ENCODE measurements around the gene MRAS.

Gene MRAS

DNA sequence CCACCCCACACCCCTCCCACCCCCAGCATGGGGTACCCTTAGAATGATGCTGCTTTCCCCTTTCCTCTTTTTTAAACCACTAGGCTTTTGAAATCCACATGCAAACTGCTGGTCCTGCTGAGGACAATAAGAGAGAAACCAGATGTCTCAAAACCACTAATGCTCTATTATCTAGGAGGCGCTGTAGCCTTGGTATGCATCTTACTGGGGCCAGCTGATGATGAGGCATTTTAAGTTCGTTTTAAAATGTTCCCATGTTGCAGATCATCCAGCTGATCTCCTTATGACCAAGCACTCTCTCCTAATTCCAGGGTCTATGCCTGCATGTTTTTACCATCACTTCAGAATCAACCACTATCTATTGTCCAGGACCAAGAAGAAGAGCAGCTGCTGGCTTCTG, 20.0 kb upstream of the MRAS start:
- no peaks in the 10 kb centered on the region for H3K36me3 ChIP-seq (ENCODE audit: control insufficient read depth, insufficient read depth, low read length)
- H3K9me3 ChIP-seq (ENCODE audit: control insufficient read depth, low read length): no peaks in the 10 kb centered on the region
- H3K4me3 ChIP-seq (ENCODE audit: low read length): no peak overlapping the region
- H3K27me3 ChIP-seq (ENCODE audit: control insufficient read depth, insufficient read depth, low read length): no peaks in the 10 kb centered on the region
- no peaks in the 10 kb centered on the region for H3K4me1 ChIP-seq (ENCODE audit: control insufficient read depth, insufficient read depth, low read length)
- no peak overlapping the region for H3K9ac ChIP-seq (ENCODE audit: low read length)

DNA sequence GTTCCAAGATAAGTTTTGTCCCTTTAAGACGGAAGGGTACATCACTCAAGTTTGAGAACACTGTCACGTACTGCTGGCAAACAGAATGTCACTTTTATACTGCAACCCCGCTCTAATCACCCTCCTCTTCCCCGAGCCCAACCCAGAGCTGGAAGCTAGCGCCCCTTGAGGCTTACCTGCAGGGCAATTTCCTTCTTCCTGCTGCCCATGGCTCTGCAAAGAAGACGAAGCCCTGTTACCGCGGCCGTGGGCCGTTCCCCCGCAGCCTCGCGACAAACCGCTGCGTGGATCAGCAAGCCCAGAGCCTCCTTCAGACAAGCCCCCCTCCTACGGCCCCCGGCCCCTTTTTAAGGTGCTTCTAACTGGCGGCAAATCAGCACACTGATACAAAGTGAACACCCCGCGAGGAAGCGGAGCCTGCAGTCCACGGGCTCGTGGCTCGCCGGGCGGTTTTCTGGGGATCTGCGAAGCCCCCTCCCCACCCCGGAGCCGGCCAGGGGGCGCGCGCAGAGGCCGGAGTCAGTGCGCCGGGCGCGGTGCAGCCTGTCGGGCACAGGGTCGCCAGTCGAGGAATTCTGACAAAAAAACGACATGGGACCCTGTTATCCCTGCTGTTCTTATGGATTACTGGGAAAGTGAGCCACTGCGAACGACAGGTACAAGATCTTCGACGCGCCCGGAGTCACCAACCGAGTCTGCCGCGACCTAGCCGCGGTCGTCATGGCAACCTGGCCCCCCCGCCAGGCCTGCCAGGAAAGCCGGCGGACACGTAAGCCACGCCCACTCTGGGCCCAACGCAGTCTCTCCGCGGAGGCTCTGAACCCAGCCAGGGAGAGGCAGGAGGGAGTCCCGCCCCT, 19.0 kb upstream of the MRAS start, which contains the start of gene NME9:
TSS of gene NME9 (minus strand) at position 725 of the 857 bp plus-strand sequence. CDS start at position 209, 516 bp downstream.
- Histone ChIP-seq H3K9ac (ENCODE audit: low read length) (peak within 1 kb of the TSS; percentile 53), H3K27me3 (ENCODE audit: control insufficient read depth, insufficient read depth, low read length) (no peaks in the 10 kb centered on the region), H3K4me3 (ENCODE audit: low read length) (peak within 1 kb of the TSS; percentile 23), H3K36me3 (ENCODE audit: control insufficient read depth, insufficient read depth, low read length) (no peaks in the 10 kb centered on the region), H3K9me3 (ENCODE audit: control insufficient read depth, low read length) (no peaks in the 10 kb centered on the region), H3K4me1 (ENCODE audit: control insufficient read depth, insufficient read depth, low read length) (no peaks in the 10 kb centered on the region)

DNA sequence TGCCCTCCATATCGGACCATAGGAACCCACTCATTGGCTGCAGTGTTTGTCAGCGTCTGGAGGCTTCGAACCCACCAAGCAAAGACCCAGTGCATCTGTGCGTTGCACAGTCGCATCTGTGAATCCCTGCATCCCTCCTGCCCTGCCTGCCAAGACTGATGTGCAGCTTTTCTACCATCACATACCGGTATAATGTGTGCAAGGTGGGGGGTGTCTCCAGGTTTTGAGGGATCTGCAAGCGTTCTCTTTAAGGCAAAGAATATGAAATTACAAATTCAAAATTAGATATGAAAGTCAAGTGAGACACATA, 18.4 kb upstream of the MRAS start:
- no peaks in the 10 kb centered on the region for H3K27me3 ChIP-seq (ENCODE audit: control insufficient read depth, insufficient read depth, low read length)
- H3K9me3 ChIP-seq (ENCODE audit: control insufficient read depth, low read length): no peaks in the 10 kb centered on the region
- peak overlapping the region; percentile 23 for H3K4me3 ChIP-seq (ENCODE audit: low read length)
- no peak overlapping the region for H3K9ac ChIP-seq (ENCODE audit: low read length)
- H3K36me3 ChIP-seq (ENCODE audit: control insufficient read depth, insufficient read depth, low read length): no peaks in the 10 kb centered on the region
- no peaks in the 10 kb centered on the region for H3K4me1 ChIP-seq (ENCODE audit: control insufficient read depth, insufficient read depth, low read length)

DNA sequence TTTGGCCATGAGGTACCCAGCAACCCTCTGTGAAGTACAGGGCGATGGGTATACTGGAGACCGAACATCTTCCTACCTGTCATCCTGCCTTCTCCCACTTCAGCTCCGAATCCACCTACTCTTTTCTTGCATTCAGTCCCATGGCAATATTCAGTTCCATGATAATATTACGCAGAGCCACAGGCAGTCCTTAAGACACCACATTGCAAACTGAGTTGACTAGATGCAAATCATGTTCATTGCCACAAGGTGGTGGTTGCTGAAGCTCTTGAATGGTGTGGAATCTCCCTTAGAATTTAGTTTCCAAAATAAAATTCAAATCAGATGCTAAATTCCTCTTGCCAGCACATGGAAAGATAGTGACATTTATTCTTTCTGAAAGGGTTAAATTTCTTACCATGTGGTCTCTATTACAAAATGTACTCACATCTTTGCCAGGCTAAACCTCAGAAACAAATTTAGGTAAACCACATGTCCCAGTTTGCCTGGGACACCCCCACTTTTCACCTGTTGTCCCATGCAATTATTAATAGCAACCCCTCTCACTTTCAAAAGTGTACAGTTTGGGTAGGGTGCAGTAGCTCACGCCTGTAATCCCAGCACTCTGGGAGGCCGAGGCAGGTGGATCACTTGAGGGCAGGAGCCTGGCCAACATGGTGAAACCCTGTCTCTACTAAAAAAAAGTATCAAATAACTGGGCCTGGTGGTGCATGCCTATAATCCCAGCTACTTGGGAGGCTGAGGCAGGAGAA, 17.1 kb upstream of the MRAS start:
- H3K9me3 ChIP-seq (ENCODE audit: control insufficient read depth, low read length): no peaks in the 10 kb centered on the region
- H3K4me1 ChIP-seq (ENCODE audit: control insufficient read depth, insufficient read depth, low read length): no peaks in the 10 kb centered on the region
- H3K27me3 ChIP-seq (ENCODE audit: control insufficient read depth, insufficient read depth, low read length): no peaks in the 10 kb centered on the region
- H3K36me3 ChIP-seq (ENCODE audit: control insufficient read depth, insufficient read depth, low read length): no peaks in the 10 kb centered on the region
- H3K9ac ChIP-seq (ENCODE audit: low read length): no peak overlapping the region
- no peak overlapping the region for H3K4me3 ChIP-seq (ENCODE audit: low read length)

DNA sequence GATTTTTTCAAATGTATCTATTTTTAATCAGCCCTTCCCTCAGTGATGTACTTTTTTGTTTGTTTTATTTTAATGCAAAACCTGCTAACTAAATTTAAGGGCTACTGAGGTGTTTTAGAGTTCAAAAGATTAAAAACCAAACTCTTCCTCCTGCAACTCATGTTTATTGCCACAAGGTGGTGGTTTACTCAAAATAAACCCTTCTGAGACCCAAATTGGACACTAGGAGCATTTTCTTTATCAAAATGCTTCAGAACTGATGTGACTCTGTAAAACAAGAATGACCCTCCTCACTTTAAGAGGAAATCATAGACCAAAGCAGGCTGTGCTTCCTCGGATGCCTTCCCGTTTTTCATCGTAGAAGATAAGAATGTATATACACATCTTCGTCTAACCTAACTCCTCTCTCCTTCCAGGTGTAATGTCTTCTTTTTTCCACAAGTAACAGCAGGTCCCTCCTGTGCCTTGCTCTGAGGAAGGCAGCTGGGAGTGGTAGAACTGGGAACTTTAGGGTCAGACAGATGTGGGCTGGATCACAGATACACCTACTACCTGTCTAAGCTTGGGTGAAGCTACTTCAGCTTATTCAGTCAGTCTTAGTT, 15.8 kb upstream of the MRAS start:
- no peak overlapping the region for H3K4me3 ChIP-seq (ENCODE audit: low read length)
- H3K4me1 ChIP-seq (ENCODE audit: control insufficient read depth, insufficient read depth, low read length): no peaks in the 10 kb centered on the region
- H3K9ac ChIP-seq (ENCODE audit: low read length): no peak overlapping the region
- no peaks in the 10 kb centered on the region for H3K27me3 ChIP-seq (ENCODE audit: control insufficient read depth, insufficient read depth, low read length)
- no peaks in the 10 kb centered on the region for H3K36me3 ChIP-seq (ENCODE audit: control insufficient read depth, insufficient read depth, low read length)
- no peaks in the 10 kb centered on the region for H3K9me3 ChIP-seq (ENCODE audit: control insufficient read depth, low read length)

DNA sequence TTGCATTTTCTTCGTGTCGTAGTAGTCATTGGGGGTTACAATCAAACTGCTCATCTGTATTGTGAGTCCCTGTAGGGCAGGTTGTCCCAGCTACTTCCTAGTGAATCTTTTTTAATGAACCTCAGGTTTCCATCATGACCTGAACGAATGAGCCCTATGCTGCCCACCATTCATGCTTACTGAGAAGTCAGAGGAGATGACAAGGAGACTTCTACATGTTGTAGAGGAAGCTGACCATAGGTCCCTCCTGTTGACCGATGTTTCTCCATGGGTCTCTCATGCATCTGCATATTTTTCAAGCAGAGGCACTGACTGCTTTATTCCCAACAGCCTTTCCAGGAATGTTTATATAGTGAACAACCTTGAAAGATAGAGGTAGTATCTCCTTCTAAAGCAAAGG, 13.8 kb upstream of the MRAS start:
- H3K4me3 ChIP-seq (ENCODE audit: low read length): no peak overlapping the region
- no peaks in the 10 kb centered on the region for H3K4me1 ChIP-seq (ENCODE audit: control insufficient read depth, insufficient read depth, low read length)
- H3K36me3 ChIP-seq (ENCODE audit: control insufficient read depth, insufficient read depth, low read length): no peaks in the 10 kb centered on the region
- H3K27me3 ChIP-seq (ENCODE audit: control insufficient read depth, insufficient read depth, low read length): no peaks in the 10 kb centered on the region
- no peak overlapping the region for H3K9ac ChIP-seq (ENCODE audit: low read length)
- no peaks in the 10 kb centered on the region for H3K9me3 ChIP-seq (ENCODE audit: control insufficient read depth, low read length)

DNA sequence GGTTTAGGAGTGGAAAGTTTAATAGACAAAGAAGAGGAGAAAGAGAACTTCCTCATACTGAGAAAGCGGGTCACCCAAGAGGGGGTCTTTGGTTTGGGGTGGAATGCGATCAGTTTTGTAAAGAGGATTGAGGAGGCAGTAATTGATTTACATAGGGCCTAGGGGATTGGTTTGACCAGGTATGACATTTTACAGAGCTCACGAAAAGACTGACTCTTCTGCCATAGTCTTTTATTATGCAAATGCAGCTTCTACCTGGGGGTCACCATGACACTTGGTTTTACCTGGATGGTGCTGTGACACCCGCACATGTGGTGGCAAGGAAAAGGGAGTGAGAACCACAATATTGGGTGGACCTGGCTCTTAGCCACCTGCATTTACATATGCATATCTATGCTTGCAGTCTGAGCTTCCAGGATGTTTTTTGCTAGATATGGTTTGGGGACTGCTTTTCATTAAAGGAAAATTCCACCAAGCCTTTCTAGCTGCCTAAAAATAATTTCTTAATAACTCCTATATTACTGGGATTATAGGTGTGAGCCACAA, 11.9 kb upstream of the MRAS start:
- H3K4me3 ChIP-seq (ENCODE audit: low read length): no peak overlapping the region
- no peaks in the 10 kb centered on the region for H3K9me3 ChIP-seq (ENCODE audit: control insufficient read depth, low read length)
- no peak overlapping the region for H3K9ac ChIP-seq (ENCODE audit: low read length)
- no peaks in the 10 kb centered on the region for H3K27me3 ChIP-seq (ENCODE audit: control insufficient read depth, insufficient read depth, low read length)
- no peaks in the 10 kb centered on the region for H3K36me3 ChIP-seq (ENCODE audit: control insufficient read depth, insufficient read depth, low read length)
- H3K4me1 ChIP-seq (ENCODE audit: control insufficient read depth, insufficient read depth, low read length): no peaks in the 10 kb centered on the region

DNA sequence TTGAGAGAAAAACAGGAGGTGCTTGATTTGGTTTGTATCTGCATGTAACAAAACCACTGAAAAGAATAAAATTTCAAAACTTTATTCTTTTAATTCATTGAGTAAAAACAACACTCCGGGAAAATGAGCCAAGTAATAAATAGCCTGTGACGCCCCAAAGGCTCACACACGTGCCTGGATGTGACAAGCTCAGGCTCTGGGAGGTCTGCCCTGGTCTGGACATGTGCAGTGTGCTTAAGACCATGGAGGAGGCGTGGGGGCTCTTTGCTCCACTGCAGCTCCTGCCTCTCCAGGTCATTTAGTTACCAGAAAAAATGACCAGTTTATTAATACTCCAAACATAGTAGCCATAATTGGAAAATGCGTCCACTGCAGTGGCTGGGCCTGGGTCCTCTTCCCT, 10.1 kb upstream of the MRAS start:
- H3K27me3 ChIP-seq (ENCODE audit: control insufficient read depth, insufficient read depth, low read length): no peaks in the 10 kb centered on the region
- H3K9ac ChIP-seq (ENCODE audit: low read length): no peak overlapping the region
- H3K4me1 ChIP-seq (ENCODE audit: control insufficient read depth, insufficient read depth, low read length): no peaks in the 10 kb centered on the region
- H3K4me3 ChIP-seq (ENCODE audit: low read length): no peak overlapping the region
- H3K36me3 ChIP-seq (ENCODE audit: control insufficient read depth, insufficient read depth, low read length): no peaks in the 10 kb centered on the region
- H3K9me3 ChIP-seq (ENCODE audit: control insufficient read depth, low read length): no peaks in the 10 kb centered on the region

DNA sequence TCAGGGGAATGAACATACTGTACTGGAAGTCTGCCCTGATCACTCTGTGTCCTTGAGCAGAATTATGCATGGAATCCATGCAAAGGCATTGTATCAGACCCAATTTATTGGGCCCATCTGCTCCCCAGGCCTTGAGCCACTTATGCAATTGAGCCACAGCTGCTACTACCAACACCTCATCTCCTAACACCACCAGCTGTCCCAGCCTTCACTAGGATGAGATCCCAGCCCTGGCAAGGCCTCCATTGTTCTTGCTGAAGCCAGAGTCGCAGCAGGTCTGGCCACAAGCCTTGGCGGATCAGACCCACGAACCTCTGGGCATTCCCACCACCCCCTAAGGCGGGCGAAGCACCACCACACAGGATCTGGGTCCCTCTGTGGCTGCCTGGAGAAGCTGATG, 9.6 kb upstream of the MRAS start:
- H3K4me1 ChIP-seq (ENCODE audit: control insufficient read depth, insufficient read depth, low read length): no peaks in the 10 kb centered on the region
- H3K27me3 ChIP-seq (ENCODE audit: control insufficient read depth, insufficient read depth, low read length): no peaks in the 10 kb centered on the region
- no peak overlapping the region for H3K4me3 ChIP-seq (ENCODE audit: low read length)
- no peak overlapping the region for H3K9ac ChIP-seq (ENCODE audit: low read length)
- no peaks in the 10 kb centered on the region for H3K9me3 ChIP-seq (ENCODE audit: control insufficient read depth, low read length)
- H3K36me3 ChIP-seq (ENCODE audit: control insufficient read depth, insufficient read depth, low read length): no peaks in the 10 kb centered on the region

DNA sequence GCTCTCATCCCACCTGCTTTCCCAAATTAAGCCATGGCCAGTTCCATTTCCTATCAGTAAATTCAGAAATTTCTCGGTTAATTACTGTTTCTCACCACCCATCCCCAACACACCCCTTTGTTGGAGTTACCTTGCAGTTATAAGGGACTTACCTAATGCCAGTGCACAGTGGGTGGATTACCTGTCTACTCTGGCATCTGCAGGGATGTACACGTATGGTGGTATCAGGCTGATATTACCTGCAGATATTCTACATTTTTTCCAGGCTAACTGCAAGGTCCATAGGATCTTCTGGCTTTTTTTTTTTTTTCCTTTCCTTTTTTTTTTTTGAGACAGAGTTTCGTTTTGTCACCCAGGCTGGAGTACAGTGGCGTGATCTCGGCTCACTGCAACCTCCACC, 7.9 kb upstream of the MRAS start:
- Histone ChIP-seq H3K4me1 (ENCODE audit: control insufficient read depth, insufficient read depth, low read length) (no peaks in the 10 kb centered on the region), H3K27me3 (ENCODE audit: control insufficient read depth, insufficient read depth, low read length) (no peaks in the 10 kb centered on the region)

DNA sequence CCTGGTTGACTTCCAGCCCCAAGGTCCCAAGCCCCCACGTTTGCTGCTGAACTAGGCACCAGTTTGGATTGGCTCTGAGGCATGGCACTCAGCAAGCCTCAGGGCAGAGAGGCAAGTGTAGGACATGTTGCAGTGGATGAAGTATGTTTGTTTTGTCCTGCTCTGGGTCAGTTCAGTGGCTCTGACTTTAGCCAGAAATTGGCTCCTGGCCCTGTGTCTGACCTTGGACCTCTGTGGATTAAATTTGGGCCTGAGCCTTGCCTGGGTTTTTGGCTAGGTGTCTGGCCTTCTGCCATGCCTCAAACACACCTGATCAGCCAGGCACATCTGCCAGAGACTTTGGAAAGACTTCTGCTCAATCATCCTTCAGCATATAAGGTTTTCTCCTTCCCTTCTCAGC, 3.6 kb upstream of the MRAS start:
- H3K9ac ChIP-seq (ENCODE audit: low read length): no peak overlapping the region
- no peaks in the 10 kb centered on the region for H3K36me3 ChIP-seq (ENCODE audit: control insufficient read depth, insufficient read depth, low read length)
- H3K4me1 ChIP-seq (ENCODE audit: control insufficient read depth, insufficient read depth, low read length): no peaks in the 10 kb centered on the region
- no peak overlapping the region for H3K4me3 ChIP-seq (ENCODE audit: low read length)
- peaks cover 14% of the 10 kb centered on the region for H3K27me3 ChIP-seq (ENCODE audit: control insufficient read depth, insufficient read depth, low read length)
- no peaks in the 10 kb centered on the region for H3K9me3 ChIP-seq (ENCODE audit: control insufficient read depth, low read length)

More for the DNA sequence above, 7.9 kb upstream of the MRAS start:
- H3K36me3 ChIP-seq (ENCODE audit: control insufficient read depth, insufficient read depth, low read length): no peaks in the 10 kb centered on the region
- no peak overlapping the region for H3K4me3 ChIP-seq (ENCODE audit: low read length)
- no peak overlapping the region for H3K9ac ChIP-seq (ENCODE audit: low read length)
- H3K9me3 ChIP-seq (ENCODE audit: control insufficient read depth, low read length): no peaks in the 10 kb centered on the region

All from mucosa of stomach (tissue), 1 donor.